K562 treated with DMSO at 1 percent for 4 hours (cell line): ENCODE measurements around the gene ETV7. TPM values are rescaled to one million over a fixed set of nuclear protein-coding genes. Genes with fewer than 3 reads are reported as not detected.

Experiments used
- total RNA-seq: library from RNA; unstranded; fragments of 300-600 nt; gene quantifications from 2 replicates; pipeline ENCODE4 v1.2.3, GENCODE V29; 2022; ENCODE audit not compliant: insufficient read depth

Gene ETV7
- not detected in 2 replicates for total RNA-seq

DNA sequence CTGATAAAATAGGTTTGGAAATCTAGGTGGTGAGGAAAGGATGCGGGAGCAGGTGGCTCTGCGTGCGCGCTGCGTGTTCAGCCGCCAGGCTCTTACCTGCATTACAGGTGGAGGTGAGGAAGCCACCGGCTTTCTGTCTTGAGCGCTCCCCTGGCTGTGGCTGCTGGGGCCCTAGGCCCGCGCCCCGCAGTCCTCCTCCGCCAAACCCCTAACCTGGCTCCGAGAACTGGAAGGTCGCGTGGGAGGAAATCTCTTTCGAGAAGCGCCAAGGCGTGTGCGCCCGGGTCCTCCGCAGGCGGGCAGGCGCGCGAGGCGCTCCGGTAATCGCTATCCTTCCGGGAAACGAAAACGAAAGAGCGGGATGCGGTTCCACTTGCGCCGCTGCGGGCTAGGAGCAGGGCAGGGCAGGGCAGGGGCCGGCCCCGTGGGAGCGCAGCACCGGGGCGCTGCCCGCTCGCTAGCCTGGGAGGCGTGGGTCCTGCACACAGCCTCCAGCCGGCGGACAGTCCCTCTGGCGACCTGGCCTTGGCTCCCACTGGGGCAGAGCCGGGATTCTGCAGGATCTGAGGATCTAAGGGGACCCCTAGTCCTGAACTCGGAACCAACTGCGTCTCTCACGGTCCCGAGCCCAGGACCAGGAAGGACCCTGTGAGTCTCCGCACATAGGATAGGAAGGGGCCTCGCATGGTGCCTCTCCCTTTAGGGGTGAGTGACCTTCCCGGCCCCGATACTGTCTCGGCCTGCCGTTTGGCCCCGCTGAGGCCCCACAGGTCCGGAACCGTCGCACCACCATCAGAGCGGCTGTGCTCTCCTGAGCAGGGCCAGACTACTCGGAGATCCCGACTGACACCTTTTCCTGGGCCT lies at the start of gene ETV7:
Gene ETV7 (minus strand): TSS at position 230 of the 864 bp plus-strand sequence. CDS start 128 bp downstream, at position 102.

DNA sequence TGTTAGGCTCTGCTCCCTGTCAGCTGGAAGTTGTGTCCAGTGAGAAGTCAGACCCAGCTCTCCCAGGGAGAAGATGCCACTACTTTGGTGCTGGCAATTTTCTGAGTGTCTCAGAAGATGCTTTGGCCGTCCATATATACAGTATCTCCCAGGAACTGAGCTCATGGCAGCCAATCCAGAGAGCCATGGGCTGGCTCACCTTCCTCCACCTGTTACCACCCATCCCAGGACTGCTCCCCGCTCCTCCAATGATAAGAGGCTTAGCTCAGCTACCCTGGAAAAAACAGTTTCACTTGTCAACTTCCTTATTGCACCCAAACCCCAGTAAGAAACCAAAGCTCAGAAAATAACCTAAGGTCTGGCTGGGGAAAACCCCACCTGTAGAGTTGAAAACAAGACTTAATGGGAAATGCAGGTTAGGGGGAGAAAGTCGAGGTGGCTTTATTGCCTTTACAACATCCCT lies 50.7 kb downstream of the ETV7 start, which contains the start of gene BNIP5:
Gene BNIP5 (minus strand): TSS at position 110 of the 463 bp plus-strand sequence. CDS start 6,198 bp downstream, outside the sequence.

Other genes with a start within 250 kb of the ETV7 start
- 23.0 and 25.3 TPM in 2 replicates for gene BRPF3, start 190.9 kb downstream of the ETV7 start, total RNA-seq
- gene PNPLA1, start 117.6 kb downstream of the ETV7 start, total RNA-seq, result not detected in 2 replicates
- not detected in 2 replicates for gene BNIP5, start 50.8 kb downstream of the ETV7 start, total RNA-seq
- gene PXT1, start 55.2 kb upstream of the ETV7 start, total RNA-seq, result not detected in 2 replicates
- 47.0 and 57.0 TPM in 2 replicates for gene KCTD20, start 55.3 kb upstream of the ETV7 start, total RNA-seq
- gene STK38, start 159.8 kb upstream of the ETV7 start, total RNA-seq, result 17.9 and 23.7 TPM in 2 replicates
- 149 and 188 TPM in 2 replicates for gene SRSF3, start 206.7 kb upstream of the ETV7 start, total RNA-seq